HG02885 (cell line): ENCODE data around the gene BORCS6.
A peak's percentile ranks its signal among the peaks of the same experiment; 100 is the strongest.

Experiments
- ATAC-seq: cut with Tn5 transposase; IDR thresholded peaks from one replicate; pipeline ENCODE4 v1.9.1; 2021; ENCODE audit warnings: mild to moderate bottlenecking; ENCODE audit not compliant: unreplicated experiment, poor library complexity

Gene BORCS6

DNA sequence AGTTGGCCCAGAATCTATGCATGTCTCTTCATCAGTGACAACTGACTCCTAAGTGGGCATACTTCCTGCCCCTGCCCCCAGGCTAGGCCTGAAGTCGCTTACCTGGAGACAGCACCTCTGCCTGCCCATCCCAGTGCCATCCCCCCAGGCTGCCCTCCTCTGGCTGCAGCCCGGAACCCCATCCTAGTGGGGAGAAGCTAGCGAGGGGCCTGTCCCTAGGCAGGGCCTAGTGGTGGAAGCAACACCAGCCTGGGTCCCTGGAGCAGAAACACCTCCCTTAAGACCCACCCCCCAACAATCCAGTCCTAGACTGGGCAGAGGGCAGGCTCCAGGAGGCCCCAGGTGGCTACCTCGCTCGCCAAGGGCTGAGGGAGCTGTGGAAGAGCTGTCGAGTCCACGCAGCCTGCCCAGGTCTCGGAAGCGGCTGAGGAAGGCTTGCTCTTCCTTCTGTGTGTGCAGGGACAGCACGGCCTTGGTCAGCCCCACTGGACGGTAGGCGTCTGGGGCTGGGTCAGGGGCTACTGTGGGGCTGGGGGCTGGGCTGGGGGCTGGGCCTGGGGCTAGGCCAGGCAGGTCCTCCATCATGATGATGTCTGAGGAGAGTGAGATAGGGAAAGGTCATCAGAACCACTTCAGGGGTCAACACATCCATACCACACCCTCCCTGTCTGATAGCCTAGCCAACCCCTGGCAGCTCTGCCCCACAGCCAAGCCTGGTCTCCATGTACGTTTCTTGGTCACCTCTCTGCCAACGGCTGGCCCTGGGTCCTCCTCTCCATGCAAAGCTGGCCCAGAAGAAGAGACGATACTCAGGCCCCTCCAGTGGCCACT lies 45.4 kb downstream of the BORCS6 start:
- ATAC-seq = no peak

DNA sequence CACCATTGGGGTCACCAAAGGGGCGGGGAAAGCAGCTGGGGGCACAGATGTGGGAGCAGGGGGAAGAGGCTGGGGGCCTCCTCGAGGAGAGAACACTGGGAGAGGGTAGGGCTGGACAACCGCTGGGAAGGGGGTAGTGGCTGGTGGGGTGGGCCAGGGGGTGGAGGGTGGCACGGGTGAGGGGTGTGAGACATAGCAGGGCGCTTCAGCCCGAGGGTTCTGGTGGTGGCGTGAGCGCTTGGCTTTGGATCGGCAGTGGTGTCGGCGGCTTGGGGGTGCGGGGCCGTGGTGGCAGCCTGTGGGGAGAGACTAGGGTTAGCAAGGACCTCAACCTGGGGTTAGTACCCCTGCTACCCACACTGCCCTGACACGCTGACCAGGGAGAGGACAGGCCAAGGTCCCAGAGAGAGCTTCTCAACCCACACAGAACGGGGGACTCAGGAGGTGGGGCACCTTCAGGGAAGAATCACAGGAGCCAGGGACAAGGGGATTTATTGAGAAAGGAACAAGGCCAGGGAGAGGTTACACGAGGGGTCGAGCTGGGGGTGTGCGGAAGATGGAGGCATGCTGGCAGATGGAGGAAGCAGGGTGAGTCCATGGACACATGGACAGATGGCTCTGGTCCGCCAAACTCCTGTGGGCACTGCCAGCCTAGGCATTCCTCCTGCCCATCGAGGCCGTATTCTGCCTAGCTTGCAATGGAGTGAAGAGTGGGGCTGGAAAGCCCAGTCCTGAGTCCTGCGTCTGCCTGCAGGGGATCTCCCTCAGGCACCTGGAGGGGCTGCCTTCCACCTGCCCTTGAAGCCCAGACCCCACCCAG lies 46.2 kb downstream of the BORCS6 start:
- no peak for ATAC-seq

DNA sequence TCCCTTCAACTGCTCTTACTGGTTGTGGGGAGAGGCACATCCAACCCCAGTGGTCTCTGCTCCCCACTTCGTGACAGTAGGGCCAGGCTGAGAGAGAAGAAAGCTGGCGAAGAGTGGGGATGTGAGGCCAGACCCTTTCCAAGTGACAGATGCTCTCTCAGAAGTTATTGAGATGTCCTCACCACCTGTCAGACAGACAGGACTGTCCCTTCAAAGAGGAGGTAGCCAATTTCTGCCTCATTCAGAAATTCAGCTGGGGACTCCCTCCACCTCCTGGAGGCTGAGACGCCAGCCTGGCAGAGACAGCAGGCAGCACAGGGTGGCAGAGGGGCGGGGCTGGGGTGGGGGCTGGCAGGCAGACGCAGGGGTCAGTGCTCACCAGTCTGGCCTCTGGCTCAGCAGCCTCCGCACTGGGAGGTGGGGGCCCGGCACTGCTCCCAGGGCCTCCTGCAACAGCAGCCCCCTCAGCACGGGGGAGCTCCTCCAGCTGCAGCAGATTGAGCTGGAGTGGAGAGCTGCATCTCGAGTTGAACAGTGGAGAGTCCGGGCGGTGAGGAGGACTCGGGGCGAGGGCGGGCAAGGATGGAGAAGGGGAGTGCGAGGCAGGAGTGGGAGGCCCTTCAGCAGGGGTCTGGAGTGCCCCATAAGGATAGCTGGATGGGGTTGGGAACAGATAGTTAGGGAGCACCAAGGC lies 46.9 kb downstream of the BORCS6 start:
- ATAC-seq = no peak

DNA sequence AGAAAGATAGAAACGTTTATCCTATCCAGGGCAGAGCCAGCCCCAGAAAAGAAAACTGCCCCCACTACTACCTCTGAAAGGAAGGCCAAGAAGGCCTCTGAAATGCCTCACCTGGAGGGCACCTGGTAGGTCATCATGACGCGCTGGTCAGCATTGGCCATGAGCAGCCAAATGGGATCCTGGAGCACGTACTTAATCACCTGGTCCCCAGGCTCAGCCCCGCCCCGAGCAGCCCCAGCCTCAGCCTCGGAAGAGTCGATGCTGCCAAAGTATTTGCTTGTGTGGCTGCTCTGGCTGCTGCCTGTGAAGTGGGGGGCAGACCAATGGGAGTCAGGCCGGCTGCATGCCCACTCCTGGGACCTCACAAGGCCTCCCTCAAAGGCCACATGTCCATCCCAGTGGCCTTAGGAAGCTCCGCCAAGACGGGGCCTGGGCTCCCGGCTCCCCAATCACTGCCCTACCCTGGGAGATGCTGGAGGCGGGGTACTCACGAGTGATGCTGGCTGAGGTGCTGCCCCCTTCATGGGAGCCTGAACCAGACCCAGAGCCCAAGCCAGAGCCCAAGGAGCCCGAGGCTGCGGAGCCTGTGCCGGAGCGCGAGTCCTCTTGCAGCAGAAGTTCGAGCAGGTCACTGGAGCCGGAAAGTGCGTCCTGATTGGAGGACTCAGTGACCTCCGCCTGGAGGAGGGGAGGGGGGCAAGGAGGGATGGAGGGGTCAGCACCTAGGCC lies 47.7 kb downstream of the BORCS6 start:
- ATAC-seq = no peak

DNA sequence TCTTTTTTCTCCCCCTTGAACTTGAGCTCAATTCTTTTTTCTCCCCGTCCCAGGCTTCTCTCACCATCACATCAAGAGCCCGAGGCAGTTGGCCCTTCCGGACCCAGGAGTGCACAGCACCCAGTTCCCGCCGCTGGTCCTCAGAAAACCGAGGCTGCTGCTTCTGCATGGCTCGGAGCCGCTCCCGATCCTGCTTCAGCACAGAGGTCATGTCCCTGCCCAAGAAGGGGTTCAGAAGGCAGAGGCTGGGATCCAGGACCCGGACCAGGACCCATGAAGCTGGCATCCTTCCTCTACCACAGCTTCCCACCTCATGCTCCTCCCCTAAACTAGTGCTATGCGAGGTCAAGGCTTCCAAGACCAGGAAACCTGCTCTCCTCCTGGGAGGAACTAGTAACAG lies 48.2 kb downstream of the BORCS6 start:
- ATAC-seq = no peak

DNA sequence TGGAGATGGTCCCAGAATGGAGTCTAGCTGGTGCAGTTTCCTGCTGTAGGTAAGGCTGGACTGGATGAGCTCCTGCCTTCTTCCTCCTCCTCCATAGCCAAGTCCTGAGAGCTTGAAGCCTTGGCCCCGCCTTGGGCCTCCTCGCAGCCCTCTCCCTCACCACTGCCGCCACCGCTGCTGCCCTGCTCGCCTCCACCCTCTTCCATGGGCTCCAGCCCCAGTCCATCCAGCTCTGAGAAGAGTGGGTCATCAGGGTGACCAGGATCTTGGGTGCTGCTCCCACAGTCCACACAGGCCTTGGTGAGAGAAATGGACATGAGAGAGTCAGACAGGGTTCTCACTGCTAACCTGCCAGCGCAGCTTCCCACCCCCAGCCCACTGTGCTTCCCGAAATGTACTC lies 48.9 kb downstream of the BORCS6 start:
- no peak for ATAC-seq

DNA sequence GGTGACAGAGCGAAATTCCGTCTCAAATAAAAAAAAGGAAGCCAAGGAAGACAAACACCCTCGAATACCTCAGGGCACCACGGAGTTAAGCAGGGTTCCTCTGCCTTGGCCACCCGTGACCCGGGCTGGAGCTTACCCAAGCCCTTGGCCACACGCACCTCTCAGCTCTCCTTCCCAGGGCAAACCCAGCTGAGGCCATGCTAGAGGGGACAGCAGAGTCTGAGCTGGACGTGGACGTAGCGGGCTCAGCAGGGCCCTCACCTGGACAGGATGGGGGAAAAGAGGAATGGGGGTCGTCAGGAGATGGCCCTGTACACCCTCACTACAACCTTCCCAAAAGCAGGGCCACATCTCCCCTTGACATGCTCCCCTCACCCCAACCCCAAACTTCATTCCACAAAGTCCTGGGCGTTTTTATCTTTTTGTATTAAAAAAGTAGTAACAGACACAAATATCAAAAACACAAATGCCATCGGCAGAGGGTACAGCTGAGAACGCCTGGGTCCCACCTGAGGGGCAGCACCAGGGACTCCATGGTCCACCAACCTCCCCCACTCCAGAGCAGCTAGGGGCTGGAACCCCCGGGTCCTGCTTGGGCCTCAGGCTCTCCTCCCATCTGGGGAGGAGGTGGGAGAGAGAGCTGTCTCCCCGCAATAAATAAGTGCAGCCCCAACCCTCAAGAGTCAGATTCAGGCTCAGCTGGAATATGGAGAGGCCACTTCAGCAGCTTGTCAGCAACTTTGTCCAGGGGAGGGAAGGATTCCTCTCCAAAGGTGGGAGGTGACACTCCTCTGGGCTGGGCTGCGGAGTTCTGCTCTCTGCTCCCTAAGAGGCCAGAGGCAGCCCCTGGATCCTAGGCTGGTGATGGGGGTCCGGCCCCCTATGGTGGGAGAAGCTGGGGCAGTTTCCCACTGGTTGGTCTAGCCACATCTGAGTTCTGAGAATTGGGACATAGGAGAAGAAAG lies 49.6 kb downstream of the BORCS6 start:
- no peak for ATAC-seq

DNA sequence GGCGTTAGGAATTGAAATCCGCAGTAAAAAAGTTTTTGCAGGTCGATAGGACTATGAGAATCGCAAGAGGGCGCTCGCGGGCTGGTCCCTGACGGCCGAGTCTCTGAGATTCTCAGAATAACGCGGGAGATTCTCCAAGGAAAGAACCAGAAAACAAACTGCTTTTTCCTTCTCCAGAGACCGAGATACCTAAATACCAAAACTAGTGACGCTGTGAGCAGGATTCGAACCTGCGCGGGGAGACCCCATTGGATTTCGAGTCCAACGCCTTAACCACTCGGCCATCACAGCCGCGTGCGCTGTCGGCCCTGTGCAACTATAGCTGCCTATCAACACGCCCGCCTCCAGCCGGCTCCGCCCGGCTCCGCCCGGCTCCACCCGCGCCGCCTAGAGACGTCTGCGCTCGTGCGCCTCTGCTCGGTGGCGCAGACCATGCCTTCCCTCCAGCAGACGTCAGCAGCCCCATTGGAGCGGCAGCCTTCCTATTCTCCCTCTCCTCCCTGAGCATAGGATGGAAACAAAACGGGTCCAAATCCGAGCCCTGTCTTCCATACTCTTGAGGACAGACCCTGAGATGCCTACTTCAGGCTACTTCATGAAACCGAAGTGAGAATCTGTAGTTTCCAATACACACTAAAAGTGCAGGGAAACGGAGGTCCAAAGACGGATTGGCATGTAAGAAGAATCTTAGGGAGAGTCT lies 51.2 kb downstream of the BORCS6 start:
- ATAC-seq = peak; percentile 91

DNA sequence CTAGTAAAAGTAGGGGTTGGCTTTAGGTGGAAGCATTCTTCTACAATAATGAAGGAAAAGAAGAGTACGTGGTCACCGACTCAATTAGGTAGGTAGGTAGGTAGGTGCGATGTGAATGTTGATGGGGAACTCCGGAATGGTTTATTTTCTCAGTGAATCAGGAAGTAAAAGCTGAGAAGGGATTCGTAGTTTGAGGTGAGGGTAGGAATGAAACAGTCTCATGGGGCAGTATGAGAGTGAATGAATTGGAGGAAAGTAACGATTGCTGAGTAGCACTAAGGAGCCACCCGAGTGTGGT lies 51.7 kb downstream of the BORCS6 start:
- no peak for ATAC-seq
